Fibroblast of villous mesenchyme (primary cell): Measurements from ENCODE around the gene FGF22. TPM values are rescaled to one million over a fixed set of nuclear protein-coding genes. Genes with fewer than 3 reads are reported as not detected.
"Not testable (repeated sequence)": the region's sequence is repeated elsewhere in the genome, so short reads cannot be mapped to it uniquely, and the experiment has no call there.

Experiments used
- DNase-seq: peaks from one replicate; pipeline ENCODE4 v3.0.0-alpha.2; 2010; ENCODE audit warnings: low read depth
- H3K4me3 ChIP-seq: 2 replicates; pipeline ENCODE4 v1.5.1; 2011; ENCODE audit warnings: low read depth, mild to moderate bottlenecking, low read length
- total RNA-seq: library from RNA; depleted of rRNA; stranded (reverse); fragments of >200 nt; gene quantifications from 2 replicates; pipeline ENCODE4 v1.2.3, GENCODE V29; 2012
- TF ChIP-seq, protein P1 (sequence below): IDR thresholded peaks from 2 replicates; pipeline ENCODE4 v1.5.1; 2012; ENCODE audit warnings: low read depth, mild to moderate bottlenecking, low read length; ENCODE audit not compliant: insufficient read depth

FGF22 gene
- total RNA-seq, 1 donor, result not detected

DNA sequence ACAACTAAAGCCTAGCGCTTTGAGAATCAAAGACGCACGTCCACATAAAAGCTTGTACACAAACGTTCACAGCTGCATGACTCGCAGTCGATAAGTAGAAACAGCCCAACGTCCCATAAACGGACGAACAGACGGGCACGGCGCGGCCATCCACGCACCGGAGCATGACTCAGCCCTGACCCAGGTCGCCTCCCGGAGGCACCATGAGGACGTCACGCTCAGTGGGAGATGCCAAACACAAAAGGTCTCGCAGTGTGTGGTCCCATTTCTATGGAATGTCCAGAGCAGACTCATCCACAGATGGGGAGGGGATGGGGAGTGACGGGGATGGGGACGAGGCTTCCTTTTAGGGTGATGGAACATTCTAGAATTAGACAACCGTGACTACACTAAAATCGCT lies 15.7 kb upstream of the FGF22 start:
- TF ChIP-seq, protein P1, sequence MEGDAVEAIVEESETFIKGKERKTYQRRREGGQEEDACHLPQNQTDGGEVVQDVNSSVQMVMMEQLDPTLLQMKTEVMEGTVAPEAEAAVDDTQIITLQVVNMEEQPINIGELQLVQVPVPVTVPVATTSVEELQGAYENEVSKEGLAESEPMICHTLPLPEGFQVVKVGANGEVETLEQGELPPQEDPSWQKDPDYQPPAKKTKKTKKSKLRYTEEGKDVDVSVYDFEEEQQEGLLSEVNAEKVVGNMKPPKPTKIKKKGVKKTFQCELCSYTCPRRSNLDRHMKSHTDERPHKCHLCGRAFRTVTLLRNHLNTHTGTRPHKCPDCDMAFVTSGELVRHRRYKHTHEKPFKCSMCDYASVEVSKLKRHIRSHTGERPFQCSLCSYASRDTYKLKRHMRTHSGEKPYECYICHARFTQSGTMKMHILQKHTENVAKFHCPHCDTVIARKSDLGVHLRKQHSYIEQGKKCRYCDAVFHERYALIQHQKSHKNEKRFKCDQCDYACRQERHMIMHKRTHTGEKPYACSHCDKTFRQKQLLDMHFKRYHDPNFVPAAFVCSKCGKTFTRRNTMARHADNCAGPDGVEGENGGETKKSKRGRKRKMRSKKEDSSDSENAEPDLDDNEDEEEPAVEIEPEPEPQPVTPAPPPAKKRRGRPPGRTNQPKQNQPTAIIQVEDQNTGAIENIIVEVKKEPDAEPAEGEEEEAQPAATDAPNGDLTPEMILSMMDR, result no peak
- peak; percentile 91 for DNase-seq
- H3K4me3 ChIP-seq, result no peak overlapping the region

DNA sequence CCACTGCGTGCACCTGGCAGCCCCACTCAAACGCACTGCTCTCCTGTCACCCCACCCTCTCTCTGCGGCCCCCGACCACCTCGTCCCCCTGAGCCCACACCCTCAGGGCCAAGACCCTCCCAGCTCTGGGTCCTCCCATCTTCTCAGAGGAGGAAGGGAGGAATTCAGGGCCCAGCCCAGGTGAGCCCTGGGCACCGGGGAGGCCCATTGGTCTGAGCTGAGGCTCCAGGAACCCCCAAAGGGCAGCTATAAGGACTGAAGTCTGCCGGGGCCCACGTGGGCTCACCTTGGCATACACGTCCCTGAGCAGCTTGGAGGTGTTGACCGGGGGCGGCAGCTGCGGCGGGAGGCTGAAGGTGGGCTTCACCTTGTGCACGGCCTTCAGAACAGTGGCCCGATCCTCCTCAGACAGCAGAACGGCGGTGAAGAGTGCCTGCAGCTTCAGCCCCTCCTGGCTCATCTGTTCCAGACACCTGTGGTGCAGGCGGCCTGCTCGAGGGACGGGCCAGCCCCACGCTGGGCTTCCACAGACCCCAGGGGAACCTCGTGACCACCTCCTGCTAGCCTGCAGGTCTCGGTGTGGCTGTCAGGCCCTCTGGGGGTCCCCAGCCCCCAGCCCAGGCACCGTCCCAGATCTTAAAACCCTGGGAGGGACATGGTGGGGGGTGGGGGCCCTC lies 15.1 kb upstream of the FGF22 start:
- TF ChIP-seq, protein P1, result no peak
- no peak for DNase-seq
- no peak overlapping the region for H3K4me3 ChIP-seq

DNA sequence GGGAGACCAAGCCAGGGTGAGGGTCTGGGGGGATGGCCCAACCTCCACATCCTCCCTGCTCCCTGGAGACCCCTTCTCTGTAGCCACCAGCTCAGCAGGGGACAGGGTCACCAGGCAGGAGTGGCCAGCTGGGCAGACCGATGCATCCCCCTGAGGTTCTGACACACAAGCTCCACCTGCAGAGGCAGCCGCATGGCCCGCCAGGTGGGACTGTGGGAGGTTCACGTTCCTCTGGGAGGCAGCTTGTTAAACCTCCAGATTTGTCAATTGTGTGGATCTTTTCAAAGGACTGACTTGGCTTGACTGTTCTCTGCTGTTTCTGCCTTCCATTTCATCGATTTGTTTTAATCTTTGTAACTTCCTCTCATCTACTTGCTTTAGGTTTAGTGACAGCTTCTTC lies 14.4 kb upstream of the FGF22 start:
- H3K4me3 ChIP-seq, result no peak overlapping the region
- no peak for DNase-seq
- TF ChIP-seq, protein P1, result no peak

DNA sequence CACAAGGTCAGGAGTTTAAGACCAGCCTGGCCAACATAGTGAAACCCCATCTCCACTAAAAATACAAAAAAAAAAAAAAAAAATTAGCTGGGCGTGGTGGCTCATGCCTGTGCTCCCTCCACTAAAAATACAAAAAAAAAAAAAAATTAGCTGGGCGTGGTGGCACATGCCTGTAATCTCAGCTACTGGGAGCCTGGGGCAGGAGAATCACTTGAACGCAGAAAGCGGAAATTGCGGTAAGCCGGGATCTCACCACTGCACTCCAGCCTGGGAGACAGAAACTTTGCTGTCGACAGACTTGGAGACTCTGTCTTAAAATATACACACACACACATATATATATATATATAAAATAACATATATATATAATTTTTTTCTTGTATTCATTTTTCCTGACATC lies 13.1 kb upstream of the FGF22 start:
- DNase-seq, result peak; percentile 48

DNA sequence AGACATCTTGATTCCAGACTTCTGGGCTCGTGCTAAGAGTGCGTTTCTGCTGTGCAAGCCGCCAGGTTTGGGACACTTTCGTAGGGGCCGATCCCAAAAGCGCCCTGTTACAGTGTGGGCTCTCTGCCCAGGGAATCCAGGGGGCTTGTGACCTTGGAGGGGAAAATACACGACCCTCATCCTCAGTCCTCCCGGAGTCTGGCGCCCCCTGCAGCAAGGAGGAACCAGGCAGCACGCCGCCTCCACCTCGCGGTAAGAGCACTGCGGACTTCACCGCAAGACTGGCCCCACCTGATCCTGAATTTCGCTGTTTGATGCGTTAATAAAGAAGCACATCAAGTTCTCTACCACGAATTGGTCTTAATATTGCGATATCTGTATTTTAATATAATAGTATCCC lies 11.5 kb upstream of the FGF22 start:
- TF ChIP-seq, protein P1, result peak; percentile 48
- DNase-seq, result no peak
- no peak overlapping the region for H3K4me3 ChIP-seq

More for the DNA sequence above, 13.1 kb upstream of the FGF22 start:
- not testable (repeated sequence) for H3K4me3 ChIP-seq

GRCh38 chr19:629515-629914 lies 10.2 kb upstream of the FGF22 start:
- DNase-seq, H3K4me3 ChIP-seq: not testable (repeated sequence)

DNA sequence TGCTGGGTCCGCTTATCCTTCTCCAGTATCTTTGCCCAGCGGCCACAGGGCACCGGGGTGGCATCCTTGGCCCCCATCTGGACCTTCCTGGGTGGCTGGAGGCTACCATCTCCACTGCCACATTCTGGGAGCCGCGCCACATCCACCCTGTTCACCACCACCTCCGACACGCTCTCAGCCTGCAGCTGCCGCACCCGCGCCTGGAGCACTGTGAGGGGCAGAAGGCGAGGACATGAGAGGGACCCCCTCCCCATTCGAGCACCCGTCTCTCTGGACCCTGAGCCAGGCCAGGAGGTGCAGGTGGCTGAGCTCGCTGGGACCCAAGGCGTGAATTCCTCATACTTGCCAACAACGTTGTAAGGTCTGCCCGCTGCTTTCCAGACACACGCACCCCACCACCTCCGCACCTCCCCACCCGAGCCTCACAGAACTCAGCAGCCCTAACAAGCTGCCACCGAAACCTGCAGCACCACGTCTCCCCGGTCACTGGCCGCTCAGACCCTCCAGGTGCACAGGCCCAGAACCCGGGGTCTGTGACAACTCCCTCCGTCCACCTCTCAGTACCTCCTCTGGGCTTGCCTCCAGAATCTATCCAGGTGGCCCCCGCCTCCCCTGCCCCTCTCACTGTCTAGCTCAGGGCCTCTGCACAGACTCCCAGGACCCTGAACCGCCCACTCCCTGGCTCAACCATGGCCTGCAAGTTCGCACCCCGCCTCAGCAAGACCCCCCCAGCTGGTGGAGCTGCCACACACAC lies 9.5 kb upstream of the FGF22 start:
- H3K4me3 ChIP-seq, result no peak overlapping the region
- TF ChIP-seq, protein P1, result no peak
- no peak for DNase-seq
